ENCODE results near the gene GPT2.

- no peak for TF ChIP-seq CTCF (IDR thresholded peaks at IDR 0.05 in 4 of 5, conservative IDR thresholded peaks at IDR 0.05 in 1 of 5)
- no peak for TF ChIP-seq POLR2A (IDR thresholded peaks at IDR 0.05)
Measured at GRCh38 chr16:46976550-46976949, 92.4 kb downstream of the GPT2 start.
